RPMI8226 (cell line): ENCODE results near the gene ARHGEF7.

Experiments
- DNase-seq: peaks from one replicate; pipeline ENCODE4 v3.0.0-alpha.2; 2015

ARHGEF7 gene

DNA sequence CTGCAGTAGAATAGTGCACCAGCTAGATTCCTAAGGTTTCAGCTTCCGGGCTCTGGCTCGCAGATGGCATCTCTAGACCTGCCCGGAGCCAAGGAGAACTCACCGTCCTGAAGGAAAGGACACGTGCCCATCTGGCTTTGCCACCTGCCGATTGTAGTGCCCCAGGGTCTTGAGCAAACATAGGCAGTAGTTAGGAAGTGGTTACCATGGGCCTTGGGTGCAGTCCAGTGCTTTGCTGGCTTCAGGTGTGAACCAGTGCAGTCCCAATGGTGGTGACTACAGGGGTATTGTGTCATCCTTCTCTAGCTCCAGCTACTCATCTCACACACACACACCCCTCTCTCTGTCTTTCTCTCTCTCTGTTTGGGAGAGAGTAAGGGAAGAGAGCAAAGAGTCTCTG is 143.9 kb downstream of the ARHGEF7 start:
- no peak for DNase-seq

DNA sequence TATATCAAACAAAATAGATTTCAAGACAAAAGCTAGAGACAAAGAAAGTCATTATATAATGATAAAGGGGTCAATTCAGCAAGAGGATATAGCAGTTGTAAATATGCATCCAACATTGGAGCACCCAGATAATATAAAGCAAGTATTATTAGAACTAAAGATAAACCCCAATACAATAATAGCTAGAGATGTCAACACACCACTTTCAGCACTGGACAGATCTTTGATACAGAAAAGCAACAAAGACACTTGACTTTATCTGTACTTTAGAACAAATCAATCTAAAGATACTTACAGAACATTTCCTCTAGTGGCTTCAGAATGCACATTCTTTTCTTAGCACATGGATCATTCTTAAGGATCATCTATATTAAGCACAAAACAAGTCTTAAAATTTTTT is 146.2 kb downstream of the ARHGEF7 start:
- DNase-seq, result no peak

DNA sequence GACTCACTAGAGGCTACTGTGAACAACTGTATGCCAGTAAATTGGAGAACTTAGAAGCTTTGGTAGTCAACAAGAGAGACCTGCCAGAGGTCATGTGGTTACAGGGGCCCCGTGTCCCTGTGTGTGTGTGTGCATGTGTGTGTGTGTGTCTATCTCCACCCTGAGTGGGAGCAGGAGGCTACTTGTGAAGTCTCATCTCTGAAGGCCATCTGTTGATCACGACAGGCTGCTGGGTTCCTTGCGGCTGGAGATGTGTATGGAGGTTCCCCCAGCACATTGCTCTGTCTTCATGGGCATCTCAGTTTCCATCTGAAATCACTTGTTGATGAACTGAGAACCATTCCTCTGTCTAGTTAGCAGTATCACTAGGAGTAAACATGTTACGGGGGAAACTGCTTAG is 147.2 kb downstream of the ARHGEF7 start:
- DNase-seq, result no peak

DNA sequence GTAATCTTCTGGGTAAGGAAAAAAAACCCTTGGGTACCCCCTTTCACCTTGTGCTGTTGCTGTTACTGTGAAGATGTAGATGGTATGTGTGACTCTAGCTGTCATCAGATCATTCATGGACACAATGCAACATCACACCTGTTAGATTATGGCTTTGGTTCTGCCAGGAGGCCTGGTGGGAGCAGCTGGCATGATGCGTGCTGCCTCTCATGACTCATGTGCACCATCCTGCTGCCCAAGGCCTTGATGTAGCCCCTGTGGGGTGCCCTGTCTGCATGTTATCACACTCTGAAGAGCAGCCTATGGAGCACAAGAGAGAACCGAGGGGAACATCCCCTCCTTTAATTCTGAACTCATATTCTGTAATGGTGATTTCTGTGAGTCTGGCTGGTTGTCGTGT is 147.6 kb downstream of the ARHGEF7 start:
- no peak for DNase-seq

DNA sequence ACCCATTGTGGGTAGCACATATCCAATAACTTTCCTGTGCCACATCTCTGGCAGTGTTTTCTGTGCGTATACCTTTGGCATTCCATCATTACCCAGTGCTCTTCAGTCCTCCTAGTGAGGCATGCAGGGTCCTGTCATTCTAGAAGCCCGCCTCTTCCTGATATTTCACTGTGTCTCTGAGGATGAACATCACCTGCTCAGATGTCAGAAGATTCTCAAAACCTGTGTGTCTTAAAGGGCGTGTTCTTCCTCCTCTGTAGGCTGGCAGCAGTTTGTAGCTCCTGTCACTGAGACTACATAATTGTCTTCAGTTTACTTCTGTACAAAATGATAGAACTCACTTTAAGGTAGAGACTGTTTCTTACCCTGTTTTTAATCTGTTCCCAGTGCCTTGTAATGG is 148.5 kb downstream of the ARHGEF7 start:
- no peak for DNase-seq

DNA sequence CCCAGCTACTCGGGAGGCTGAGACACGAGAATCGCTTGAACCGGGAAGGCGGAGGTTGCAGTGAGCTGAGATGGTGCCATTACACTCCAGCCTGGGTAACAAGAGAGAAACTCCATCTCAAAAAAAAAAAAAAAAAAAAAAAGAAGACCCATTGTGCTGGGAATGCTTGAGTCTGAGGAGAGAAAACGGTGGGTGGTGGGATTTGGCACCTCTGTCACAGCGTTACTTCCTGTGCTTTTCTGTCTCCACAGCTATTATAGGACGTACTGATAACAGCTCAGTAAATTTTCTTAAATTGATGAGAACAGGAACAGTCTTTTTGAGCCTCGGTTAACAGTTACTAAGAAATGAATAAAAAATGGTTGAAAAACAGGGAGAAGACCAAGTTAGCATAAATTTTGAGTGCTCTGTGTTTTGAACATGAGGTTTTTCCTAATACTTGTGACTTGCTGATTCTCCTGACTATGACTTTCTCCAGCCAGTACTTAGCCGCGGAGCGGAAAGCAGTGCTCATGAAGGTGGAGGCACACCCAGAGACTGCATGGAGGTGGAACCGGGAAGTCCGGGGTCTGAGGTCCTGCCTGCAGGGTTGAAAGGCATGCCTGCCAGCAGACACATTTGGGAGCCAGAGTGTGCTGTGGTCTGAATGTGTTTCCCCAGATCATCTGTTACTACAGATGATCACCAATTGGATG is 150.0 kb downstream of the ARHGEF7 start:
- DNase-seq, result no peak

DNA sequence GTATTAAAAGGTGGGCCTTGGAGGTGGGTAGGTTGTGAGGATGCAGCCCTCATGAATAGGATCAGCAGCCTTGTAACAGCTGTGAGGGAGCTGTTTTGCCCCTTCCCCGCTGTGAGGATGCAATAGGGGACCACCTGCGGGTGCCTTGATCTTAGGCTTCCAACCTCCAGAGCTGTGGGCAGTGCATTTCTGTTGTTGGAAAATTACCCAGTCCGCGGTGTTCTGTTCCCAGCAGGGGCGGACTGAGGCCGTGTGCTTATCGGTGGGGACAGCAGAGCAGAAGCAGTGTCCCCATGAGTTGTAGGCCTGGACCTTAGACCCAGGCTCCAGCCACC is 150.6 kb downstream of the ARHGEF7 start:
- DNase-seq, result no peak

DNA sequence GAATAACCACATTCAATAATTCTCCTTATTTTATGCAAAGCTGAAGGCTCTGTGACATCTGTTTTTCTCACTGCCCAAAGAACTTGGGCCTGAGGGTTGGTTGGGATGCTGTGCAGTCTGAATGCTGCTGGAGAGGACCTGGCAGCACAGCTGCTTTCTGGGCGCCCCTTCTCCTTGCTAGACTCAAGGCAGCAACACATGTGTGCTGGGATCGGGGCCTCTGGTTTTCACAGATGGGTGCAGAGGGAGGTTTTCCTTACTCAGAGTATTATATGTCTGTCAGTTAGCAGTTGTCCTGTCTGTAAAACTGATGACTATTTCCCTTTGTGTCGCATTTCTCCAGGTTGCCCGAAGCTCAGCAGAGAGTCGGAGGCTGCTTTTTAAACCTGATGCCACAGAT is 152.1 kb downstream of the ARHGEF7 start:
- no peak for DNase-seq

DNA sequence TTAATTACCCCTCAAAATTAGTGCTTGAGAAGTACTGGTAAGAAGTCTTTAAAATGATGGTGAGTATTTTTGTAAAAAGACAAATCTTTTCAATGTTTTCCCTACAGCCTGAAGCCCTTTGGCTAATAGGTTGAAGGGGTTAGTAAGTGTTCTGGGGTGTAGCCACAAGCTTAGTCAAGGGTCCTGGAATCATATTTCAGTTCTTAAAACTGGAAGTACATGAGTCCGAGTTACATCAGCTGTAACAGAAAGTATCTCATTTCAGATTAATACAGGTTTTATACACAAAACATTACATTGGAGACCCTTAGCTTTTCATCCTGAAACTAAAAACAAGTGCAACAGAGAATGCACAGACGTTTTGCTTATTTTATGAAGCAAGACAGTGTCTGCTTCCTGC is 152.7 kb downstream of the ARHGEF7 start:
- no peak for DNase-seq

DNA sequence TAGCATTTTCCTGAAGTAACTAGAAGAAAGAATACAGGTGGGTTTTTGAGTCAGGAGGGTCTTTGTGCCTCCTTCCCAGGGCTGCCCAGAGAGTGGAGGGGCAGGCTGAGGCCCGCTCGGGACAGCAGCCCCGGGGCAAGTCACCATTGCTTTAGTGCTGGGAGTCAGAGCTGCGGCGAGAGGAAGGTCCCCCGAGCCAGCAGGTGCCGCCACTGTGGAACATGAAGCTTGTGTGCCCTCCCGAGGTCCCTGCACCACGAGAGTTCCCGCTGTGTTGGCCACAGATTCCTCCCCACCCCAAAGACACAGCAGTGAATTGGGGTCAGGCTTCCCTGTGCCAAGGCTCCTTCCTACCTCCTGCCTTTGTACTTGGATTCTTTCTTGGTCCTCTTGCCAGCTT is 154.4 kb downstream of the ARHGEF7 start:
- no peak for DNase-seq

DNA sequence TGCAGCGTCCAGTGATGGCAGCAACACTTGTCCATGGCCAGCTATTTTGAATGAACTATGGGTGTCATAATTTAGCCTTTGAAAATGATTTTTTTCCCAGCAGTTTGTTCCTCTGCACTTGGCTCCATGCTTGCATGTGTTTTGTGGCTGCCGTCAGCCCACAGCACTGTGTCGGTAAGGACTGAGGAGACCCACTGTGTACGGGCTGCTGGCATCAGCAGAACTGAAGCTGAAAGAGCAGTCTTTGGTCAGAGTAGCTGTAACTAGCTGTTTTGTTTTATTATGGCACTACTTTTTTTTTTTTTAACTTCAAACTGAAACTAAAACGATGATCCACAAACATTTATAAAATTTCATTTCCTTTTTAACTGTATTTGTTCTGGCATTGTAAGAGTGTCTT is 155.0 kb downstream of the ARHGEF7 start:
- no peak for DNase-seq

DNA sequence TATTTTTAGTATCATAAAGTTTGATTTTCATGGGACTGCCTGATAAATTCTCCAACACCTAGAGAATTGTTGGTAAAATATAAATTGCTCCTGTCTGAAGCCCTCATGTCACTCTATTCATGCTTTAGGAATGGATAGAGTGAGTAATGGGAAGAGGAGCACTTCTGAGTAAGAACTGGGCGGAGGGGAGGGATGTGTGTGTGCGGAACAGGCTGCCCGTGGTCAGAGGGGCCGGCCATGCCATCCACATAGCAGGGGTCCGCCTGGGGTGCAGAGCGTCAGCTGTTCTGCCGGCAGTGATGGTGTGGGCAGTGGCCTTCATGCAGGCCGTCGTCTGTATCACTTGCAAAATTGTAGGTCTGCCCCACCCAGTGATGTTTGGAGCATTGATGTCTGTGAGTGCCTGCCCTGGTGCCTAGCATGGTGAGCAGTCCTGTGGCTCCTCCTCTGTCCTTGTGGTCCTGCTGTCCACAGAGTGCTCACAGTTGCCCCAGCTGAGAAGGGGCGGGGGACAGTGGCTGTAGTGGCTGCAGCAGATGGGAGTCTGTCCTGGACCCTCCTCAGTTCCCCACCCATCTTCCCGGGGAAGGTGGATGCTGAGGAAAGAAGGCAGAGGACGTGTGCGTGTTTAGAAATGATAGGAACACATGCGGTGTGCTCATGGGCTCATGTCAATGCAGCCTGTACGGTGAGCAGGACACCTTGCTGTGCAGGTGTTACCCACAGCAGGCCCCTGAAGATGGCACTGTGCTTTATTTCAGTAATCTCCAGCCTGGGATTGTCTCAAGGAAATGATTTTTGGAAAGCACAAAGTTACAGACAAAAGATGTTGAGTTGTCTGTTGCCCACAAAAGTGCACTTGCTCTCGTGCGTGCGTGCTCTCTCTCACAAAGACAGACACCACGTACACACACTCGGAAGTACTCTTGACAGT is 155.9 kb downstream of the ARHGEF7 start:
- no peak for DNase-seq

DNA sequence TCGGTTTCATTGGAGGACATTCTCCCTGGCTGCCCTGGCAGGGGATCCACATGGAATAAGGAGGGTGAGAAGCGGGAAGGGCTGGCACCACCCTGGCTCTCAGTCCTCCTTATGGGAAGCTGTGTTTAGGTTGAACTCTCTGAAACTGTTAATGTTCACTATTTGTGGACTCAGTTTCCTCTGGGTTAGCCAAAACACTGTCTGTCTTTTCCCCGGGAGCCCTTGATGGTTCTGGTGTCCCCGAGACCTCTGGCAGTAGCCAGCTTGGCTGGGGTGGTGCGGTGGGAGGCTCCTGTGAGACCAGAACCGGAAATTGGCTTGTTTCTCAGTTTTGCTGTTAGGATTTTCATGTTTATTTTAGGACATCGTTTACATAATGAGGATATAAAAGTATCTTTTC is 157.0 kb downstream of the ARHGEF7 start:
- no peak for DNase-seq

DNA sequence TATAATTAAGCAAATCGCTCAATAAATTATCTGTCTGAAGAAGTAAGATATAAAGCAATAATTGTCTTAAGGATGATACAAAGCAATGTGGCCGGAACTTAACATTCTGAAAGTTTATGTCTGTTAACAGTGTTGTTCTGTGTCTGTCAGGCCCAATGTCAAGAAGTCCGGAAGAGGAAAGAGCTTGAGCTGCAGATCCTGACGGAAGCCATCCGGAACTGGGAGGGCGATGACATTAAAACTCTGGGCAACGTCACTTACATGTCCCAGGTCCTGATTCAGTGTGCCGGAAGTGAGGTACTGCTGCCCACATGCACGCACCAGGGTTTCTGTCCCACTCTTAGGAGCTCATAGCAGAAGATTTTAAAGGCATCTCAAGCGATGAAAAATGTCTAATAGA is 160.3 kb downstream of the ARHGEF7 start:
- no peak for DNase-seq

DNA sequence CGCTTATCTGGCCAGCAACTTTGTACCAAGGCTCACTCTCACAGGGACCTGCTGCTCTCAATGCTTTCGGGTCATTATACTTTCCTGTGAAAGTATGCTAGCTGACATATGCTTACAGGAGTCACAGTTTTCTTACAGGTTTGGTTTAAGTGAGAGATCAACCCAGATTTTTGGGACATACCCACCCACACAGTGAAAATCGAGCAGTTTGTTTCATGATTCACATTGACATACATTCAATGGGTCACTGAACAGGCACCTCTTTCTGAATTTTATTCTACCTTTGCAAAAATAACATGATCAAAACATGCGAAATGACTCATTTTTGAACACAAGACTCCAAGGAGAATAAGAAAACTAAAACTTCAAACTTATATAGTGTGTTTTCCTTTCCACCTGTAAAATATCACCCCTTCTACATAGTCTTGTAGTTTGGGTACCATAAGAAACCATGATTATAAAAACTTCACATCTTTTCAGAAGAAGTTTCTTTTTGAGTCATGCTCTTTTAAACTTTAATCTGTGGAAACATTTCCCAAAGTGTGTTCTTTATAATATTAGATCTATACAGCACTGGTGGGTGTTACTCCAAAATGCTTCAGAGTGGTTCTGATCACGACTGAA is 161.0 kb downstream of the ARHGEF7 start:
- DNase-seq, result no peak

DNA sequence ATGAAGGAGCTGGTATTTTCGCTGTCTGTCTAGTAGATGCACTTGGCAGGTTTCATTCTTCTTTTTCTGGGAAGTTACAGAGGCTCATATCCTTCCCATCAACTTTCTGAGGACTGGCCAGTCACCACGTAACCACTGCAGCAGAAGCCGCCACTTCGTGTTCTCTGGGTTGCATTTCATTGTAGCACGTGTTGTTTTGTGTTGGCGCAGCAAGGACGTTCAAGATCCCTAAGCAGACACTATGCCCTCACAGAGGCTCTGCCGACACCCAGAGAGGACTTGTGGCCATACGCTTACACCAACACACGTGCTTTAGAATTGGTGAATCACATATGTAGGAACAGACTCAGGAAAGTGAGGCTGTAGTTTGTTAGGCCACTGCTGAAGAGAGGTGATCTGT is 163.1 kb downstream of the ARHGEF7 start:
- DNase-seq, result no peak

DNA sequence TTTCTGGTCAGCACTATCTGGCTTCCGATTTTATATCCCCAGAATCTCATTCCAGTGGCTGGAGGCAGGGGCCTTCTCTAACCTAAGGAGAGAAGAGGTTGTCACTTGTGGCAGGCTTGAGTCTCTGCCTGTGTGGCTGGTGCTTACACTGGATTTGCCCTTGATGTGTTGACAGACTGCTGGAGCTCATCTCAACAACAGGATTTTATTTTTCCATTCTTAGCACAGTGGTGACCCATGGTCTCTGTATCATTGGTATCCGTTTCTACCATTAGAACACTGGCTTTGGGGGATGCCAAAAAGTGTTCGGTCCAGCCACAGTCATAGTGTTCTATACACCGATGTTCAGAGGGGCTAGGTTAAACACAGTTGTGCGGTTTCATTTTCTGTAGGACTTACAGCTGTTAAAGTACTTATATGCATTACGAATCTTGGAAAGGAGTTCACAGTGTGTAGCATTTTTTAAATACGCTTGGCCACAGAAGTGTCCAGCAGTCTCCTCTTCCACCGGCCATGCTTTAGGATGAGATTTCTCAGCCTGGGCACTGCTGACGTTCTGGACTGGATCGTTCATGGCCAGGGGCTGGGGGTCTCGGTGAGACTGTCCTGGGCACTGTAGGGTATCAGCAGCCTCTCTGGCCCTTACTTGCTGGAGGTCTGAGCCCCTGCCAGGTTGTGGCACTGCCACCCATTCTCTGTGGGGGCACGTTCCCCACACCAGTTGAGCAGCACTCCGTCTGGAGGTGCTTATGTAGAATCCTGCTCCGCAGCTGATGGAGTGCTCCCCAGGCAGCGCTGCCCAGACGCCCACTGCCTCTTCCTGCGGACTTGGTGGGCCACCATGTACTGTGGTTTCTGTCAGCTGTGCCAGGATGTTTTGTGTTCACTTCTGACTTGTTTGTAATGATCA is 163.9 kb downstream of the ARHGEF7 start:
- no peak for DNase-seq

DNA sequence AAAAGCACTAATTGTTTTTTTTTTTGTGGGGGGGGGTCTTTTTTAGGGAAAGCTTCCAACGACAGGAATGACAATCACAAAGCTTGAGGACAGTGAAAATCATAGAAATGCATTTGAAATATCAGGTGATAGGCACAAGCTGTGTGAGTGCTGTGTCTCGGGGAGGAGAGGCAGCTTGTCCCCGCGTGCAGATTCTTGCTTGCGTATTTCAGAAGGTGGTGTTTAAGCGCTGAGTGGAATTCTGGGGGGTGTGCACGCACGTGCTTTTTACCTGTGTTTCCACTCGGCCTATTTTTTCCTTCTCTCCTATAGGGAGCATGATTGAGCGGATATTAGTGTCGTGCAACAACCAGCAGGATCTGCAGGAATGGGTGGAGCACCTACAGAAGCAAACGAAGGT is 165.1 kb downstream of the ARHGEF7 start:
- no peak for DNase-seq

DNA sequence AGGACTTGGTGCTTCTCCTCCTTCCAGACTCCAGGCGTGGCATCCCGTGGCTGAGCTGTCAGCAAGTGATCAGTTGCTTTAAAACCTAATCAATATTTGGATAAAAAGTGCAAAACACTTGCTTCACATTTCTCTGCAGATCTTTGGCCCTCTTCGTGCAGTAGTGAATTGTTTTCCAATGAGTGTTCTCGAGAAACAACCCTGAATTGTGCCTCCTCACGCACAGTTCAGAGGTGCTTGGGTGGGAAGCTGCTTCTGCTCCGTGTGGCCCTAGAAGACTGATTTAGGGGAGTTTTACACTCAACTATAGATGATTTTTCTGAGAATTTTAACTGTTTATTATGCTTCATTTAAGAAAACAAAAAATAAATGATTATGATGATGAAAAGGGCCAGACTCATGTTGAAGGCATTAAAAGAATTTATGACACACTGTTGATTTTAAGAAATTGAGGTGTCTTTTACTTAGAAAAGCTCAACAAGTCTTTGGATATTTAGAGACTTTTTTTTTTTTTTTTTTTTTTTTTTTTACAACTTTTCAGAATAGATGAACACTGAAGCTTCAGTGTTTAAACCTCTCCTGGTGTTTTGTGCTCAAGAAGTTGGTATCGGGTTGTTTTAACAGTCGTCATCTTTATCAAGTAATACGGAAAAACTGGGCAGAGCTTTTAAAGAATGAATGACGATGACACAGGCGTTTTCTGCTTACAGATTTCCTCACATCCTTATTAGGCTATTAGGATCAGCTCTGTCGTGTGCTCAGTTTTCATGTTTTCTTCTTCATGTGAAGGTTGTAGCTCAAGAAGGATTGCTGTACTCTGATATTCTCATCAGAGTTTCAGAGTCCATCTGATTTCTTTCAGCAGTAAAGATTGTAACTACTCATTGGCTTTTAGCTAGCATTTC is 165.8 kb downstream of the ARHGEF7 start:
- DNase-seq, result no peak

DNA sequence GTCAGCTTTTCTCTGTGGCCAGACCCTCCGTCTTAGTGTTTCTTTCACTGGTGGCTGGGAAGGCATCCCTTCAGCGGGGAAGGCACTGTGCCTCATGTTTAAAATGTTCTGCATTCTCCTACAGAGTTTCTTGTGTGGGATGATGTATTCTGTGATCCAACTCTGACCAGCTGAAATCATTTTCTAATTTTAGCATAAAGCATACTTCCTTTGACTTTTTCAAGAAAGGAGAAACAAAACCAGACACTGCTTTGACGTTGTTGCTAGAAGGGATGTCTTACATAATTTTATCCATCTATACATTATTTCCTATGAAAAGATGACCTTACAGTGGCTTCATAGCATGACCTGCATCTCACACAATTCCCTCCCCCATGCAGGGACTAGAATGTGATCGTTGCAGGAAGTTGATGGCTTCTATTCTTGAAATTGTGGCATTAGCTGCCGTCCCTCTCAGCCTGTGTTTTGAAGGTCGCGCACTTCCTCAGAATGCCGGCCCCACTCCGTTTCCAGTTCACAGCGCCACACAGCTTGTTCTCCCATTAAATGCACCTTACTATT is 166.7 kb downstream of the ARHGEF7 start:
- DNase-seq, result no peak

DNA sequence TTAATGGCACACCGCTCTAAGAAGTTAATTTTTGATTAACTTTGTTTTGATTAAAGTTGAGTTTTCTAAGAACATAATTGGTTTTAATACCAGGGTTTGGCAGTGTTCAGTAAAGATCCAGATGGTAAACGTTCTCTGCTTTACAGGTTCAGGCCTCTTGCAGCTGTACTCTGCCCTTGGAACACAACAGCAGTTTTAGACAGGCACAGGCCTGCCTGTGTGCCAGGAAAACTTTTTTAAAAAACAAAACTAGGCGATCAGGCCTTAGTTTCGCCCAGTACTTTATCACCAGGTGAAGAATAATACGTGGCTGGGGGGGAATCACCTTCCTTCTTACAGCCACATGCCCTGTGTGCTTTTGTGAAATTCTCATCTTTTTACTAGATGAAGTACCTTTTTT is 167.3 kb downstream of the ARHGEF7 start:
- no peak for DNase-seq

DNA sequence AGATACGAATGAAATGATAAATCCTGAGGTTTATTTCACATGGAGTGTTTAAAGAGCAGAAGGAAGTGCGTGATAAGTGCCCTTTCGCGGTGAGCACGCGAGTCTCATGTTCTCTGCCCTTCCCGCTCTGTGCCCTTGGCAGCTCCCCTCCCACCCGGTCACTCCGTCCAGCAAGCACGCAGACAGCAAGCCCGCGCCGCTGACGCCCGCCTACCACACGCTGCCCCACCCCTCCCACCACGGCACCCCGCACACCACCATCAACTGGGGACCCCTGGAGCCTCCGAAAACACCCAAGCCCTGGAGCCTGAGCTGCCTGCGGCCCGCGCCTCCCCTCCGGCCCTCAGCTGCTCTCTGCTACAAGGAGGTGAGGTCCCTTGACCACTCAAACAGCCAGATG is 167.9 kb downstream of the ARHGEF7 start:
- no peak for DNase-seq
